Measurements from ENCODE around the gene CHD1L. TPM values are rescaled to one million over a fixed set of nuclear protein-coding genes. Genes with fewer than 3 reads are reported as not detected.
A peak's percentile ranks its signal among the peaks of the same experiment; 100 is the strongest.
"Not testable (repeated sequence)": the region's sequence is repeated elsewhere in the genome, so short reads cannot be mapped to it uniquely, and the experiment has no call there.

CHD1L gene
- polyA plus RNA-seq, 2 donors: 11.4 to 11.5 TPM

- H3K36me3 ChIP-seq (ENCODE audit: control insufficient read depth in 2 of 2, insufficient read depth in 2 of 2, low read length in 1 of 2): no peaks in the 10 kb centered on the region
- H3K27me3 ChIP-seq (ENCODE audit: control insufficient read depth in 1 of 2, insufficient read depth in 2 of 2, low read length in 2 of 2): no peaks in the 10 kb centered on the region
- H3K9me3 ChIP-seq (ENCODE audit: control insufficient read depth in 2 of 2, insufficient read depth in 1 of 2, low read depth in 1 of 2, low read length in 1 of 2): no peaks in the 10 kb centered on the region
- 70 to 76% methylated on average over 14 of the region's 14 CpGs for WGBS, 2 donors
- no peak overlapping the region for H3K4me3 ChIP-seq (ENCODE audit: low read depth in 1 of 2, low read length in 2 of 2)
- peaks cover 0 to 6% of the 10 kb centered on the region in 2 donors for H3K4me1 ChIP-seq (ENCODE audit: control insufficient read depth in 2 of 2, insufficient read depth in 2 of 2, low read length in 1 of 2)
- no peak overlapping the region for H3K27ac ChIP-seq (ENCODE audit: low read depth in 2 of 2, low read length in 1 of 2)
Measured at GRCh38 chr1:147223740-147224615, 18.5 kb upstream of the CHD1L start.

GRCh38 chr1:147225193-147225730 is 17.2 kb upstream of the CHD1L start, which contains the start of gene FMO5:
Gene FMO5, minus strand, starts transcription at chr1:147225339. Its CDS starts 310 bp downstream, at chr1:147225029.
- Histone ChIP-seq H3K4me1 (ENCODE audit: control insufficient read depth in 2 of 2, insufficient read depth in 2 of 2, low read length in 1 of 2) (peaks cover 0 to 6% of the 10 kb centered on the region in 2 donors), H3K4me3 (ENCODE audit: low read depth in 1 of 2, low read length in 2 of 2) (peak within 1 kb of the TSS; percentile 56 to 72), H3K27ac (ENCODE audit: low read depth in 2 of 2, low read length in 1 of 2) (peak within 1 kb of the TSS; percentile 52 to 62), H3K27me3 (ENCODE audit: control insufficient read depth in 1 of 2, insufficient read depth in 2 of 2, low read length in 2 of 2) (no peaks in the 10 kb centered on the region), H3K9me3 (ENCODE audit: control insufficient read depth in 2 of 2, insufficient read depth in 1 of 2, low read depth in 1 of 2, low read length in 1 of 2) (no peaks in the 10 kb centered on the region), H3K36me3 (ENCODE audit: control insufficient read depth in 2 of 2, insufficient read depth in 2 of 2, low read length in 1 of 2) (no peaks in the 10 kb centered on the region)
- 0 to 1% methylated on average over 17 of the region's 17 CpGs for WGBS, 2 donors

- not testable (repeated sequence) for H3K27ac ChIP-seq (ENCODE audit: low read depth in 2 of 2, low read length in 1 of 2); H3K27me3 ChIP-seq (ENCODE audit: control insufficient read depth in 1 of 2, insufficient read depth in 2 of 2, low read length in 2 of 2); H3K9me3 ChIP-seq (ENCODE audit: control insufficient read depth in 2 of 2, insufficient read depth in 1 of 2, low read depth in 1 of 2, low read length in 1 of 2); H3K4me3 ChIP-seq (ENCODE audit: low read depth in 1 of 2, low read length in 2 of 2); H3K4me1 ChIP-seq (ENCODE audit: control insufficient read depth in 2 of 2, insufficient read depth in 2 of 2, low read length in 1 of 2); H3K36me3 ChIP-seq (ENCODE audit: control insufficient read depth in 2 of 2, insufficient read depth in 2 of 2, low read length in 1 of 2)
- WGBS, 2 donors: 87 to 94% methylated on average over 5 of the region's 5 CpGs
Measured at GRCh38 chr1:147231032-147231431, 11.5 kb upstream of the CHD1L start.

DNA sequence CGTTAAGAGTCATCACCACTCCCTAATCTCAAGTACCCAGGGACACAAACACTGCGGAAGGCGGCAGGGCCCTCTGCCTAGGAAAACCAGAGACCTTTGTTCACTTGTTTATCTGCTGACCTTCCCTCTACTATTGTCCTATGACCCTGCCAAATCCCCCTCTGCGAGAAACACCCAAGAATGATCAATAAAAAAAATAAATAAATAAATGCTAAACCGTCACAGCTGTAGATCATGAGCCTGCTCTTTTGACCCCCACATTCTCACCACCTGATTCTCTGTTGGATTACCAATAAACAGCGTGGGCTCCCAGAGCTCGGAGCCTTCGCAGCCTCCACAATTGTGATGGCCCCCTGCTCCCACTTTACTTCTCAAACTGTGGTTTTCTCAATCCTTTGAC is 8.6 kb upstream of the CHD1L start:
- H3K27me3 ChIP-seq (ENCODE audit: control insufficient read depth in 1 of 2, insufficient read depth in 2 of 2, low read length in 2 of 2); H3K36me3 ChIP-seq (ENCODE audit: control insufficient read depth in 2 of 2, insufficient read depth in 2 of 2, low read length in 1 of 2); H3K27ac ChIP-seq (ENCODE audit: low read depth in 2 of 2, low read length in 1 of 2); H3K4me3 ChIP-seq (ENCODE audit: low read depth in 1 of 2, low read length in 2 of 2); H3K9me3 ChIP-seq (ENCODE audit: control insufficient read depth in 2 of 2, insufficient read depth in 1 of 2, low read depth in 1 of 2, low read length in 1 of 2): not testable (repeated sequence)
- peaks cover 0 to 11% of the 10 kb centered on the region in 2 donors for H3K4me1 ChIP-seq (ENCODE audit: control insufficient read depth in 2 of 2, insufficient read depth in 2 of 2, low read length in 1 of 2)
- WGBS, 2 donors: 76 to 82% methylated on average over 5 to 8 of the region's 8 CpGs

DNA sequence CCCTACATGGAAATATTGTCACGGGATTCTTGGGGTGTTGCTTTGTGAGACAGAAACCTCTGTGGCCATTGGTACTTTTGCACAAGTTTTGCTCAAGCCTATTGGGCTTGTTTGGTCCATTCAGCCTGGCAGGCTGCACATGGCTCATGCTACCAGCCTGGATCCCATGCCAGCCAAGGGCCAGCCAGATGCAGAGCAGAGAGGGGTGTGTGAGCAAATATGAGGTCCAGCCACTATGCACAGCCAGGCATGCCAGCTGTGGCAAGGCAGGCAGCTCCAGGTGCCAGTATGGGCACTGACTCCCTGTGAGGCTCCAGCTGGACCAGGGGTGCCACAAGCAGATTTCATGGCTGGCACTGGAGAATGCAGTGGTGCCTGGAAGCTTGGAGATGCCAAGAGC is 6.7 kb upstream of the CHD1L start:
- peaks cover 0 to 11% of the 10 kb centered on the region in 2 donors for H3K4me1 ChIP-seq (ENCODE audit: control insufficient read depth in 2 of 2, insufficient read depth in 2 of 2, low read length in 1 of 2)
- no peak overlapping the region for H3K27ac ChIP-seq (ENCODE audit: low read depth in 2 of 2, low read length in 1 of 2)
- no peak overlapping the region for H3K4me3 ChIP-seq (ENCODE audit: low read depth in 1 of 2, low read length in 2 of 2)
- WGBS, 2 donors: 92 to 96% methylated on average over 1 of the region's 1 CpG
- H3K36me3 ChIP-seq (ENCODE audit: control insufficient read depth in 2 of 2, insufficient read depth in 2 of 2, low read length in 1 of 2): no peaks in the 10 kb centered on the region
- H3K27me3 ChIP-seq (ENCODE audit: control insufficient read depth in 1 of 2, insufficient read depth in 2 of 2, low read length in 2 of 2): no peaks in the 10 kb centered on the region
- no peaks in the 10 kb centered on the region for H3K9me3 ChIP-seq (ENCODE audit: control insufficient read depth in 2 of 2, insufficient read depth in 1 of 2, low read depth in 1 of 2, low read length in 1 of 2)

DNA sequence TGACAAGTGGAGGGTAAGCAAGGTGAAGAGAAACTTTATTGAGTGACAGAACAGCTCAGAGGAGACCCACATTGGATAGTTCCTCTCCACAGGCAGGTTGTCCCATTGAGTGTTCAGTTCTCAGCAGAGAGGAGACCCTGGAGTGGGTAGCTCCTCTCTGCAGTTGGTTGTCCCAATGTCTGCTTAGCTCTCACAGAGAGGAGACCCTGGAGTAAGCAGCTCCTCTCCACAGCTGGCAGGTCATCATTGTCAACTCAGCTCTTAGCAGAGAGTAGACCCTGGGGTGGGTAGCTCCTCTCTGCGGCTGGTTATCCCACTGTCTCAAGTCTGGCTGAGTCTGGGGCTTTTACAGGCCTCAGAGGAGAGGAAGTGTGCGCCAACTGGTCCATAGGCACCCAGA is 6.0 kb upstream of the CHD1L start:
- Histone ChIP-seq H3K4me3 (ENCODE audit: low read depth in 1 of 2, low read length in 2 of 2) (no peak overlapping the region), H3K4me1 (ENCODE audit: control insufficient read depth in 2 of 2, insufficient read depth in 2 of 2, low read length in 1 of 2) (peaks cover 0 to 11% of the 10 kb centered on the region in 2 donors), H3K9me3 (ENCODE audit: control insufficient read depth in 2 of 2, insufficient read depth in 1 of 2, low read depth in 1 of 2, low read length in 1 of 2) (no peaks in the 10 kb centered on the region), H3K27ac (ENCODE audit: low read depth in 2 of 2, low read length in 1 of 2) (no peak overlapping the region), H3K27me3 (ENCODE audit: control insufficient read depth in 1 of 2, insufficient read depth in 2 of 2, low read length in 2 of 2) (no peaks in the 10 kb centered on the region), H3K36me3 (ENCODE audit: control insufficient read depth in 2 of 2, insufficient read depth in 2 of 2, low read length in 1 of 2) (no peaks in the 10 kb centered on the region)
- WGBS, 2 donors: 67 to 98% methylated on average over 2 of the region's 2 CpGs

GRCh38 chr1:147236959-147237791 is 5.3 kb upstream of the CHD1L start:
- no peak overlapping the region for H3K27ac ChIP-seq (ENCODE audit: low read depth in 2 of 2, low read length in 1 of 2)
- H3K4me1 ChIP-seq (ENCODE audit: control insufficient read depth in 2 of 2, insufficient read depth in 2 of 2, low read length in 1 of 2): peaks cover 0 to 11% of the 10 kb centered on the region in 2 donors
- WGBS, 2 donors: 35 to 37% methylated on average over 3 of the region's 3 CpGs

GRCh38 chr1:147238053-147238902 is 4.2 kb upstream of the CHD1L start:
- WGBS, 2 donors: 31 to 42% methylated on average over 3 of the region's 3 CpGs
- Histone ChIP-seq H3K4me1 (ENCODE audit: control insufficient read depth in 2 of 2, insufficient read depth in 2 of 2, low read length in 1 of 2) (peaks cover 0 to 11% of the 10 kb centered on the region in 2 donors), H3K27ac (ENCODE audit: low read depth in 2 of 2, low read length in 1 of 2) (no peak overlapping the region), H3K4me3 (ENCODE audit: low read depth in 1 of 2, low read length in 2 of 2) (no peak overlapping the region), H3K36me3 (ENCODE audit: control insufficient read depth in 2 of 2, insufficient read depth in 2 of 2, low read length in 1 of 2) (no peaks in the 10 kb centered on the region), H3K9me3 (ENCODE audit: control insufficient read depth in 2 of 2, insufficient read depth in 1 of 2, low read depth in 1 of 2, low read length in 1 of 2) (no peaks in the 10 kb centered on the region), H3K27me3 (ENCODE audit: control insufficient read depth in 1 of 2, insufficient read depth in 2 of 2, low read length in 2 of 2) (no peaks in the 10 kb centered on the region)

More at GRCh38 chr1:147236959-147237791, 5.3 kb upstream of the CHD1L start:
- no peaks in the 10 kb centered on the region for H3K27me3 ChIP-seq (ENCODE audit: control insufficient read depth in 1 of 2, insufficient read depth in 2 of 2, low read length in 2 of 2)
- H3K36me3 ChIP-seq (ENCODE audit: control insufficient read depth in 2 of 2, insufficient read depth in 2 of 2, low read length in 1 of 2): no peaks in the 10 kb centered on the region
- H3K4me3 ChIP-seq (ENCODE audit: low read depth in 1 of 2, low read length in 2 of 2): no peak overlapping the region
- H3K9me3 ChIP-seq (ENCODE audit: control insufficient read depth in 2 of 2, insufficient read depth in 1 of 2, low read depth in 1 of 2, low read length in 1 of 2): no peaks in the 10 kb centered on the region

Measured in esophagus (tissue), 2 donors.